WTC11 (cell line): ENCODE results near the gene TMEM183A. TPM values are rescaled to one million over a fixed set of nuclear protein-coding genes. Genes with fewer than 3 reads are reported as not detected.
"Not testable (repeated sequence)": the region's sequence is repeated elsewhere in the genome, so short reads cannot be mapped to it uniquely, and the experiment has no call there.

Source experiments
- ATAC-seq: fragments of 200-7000 bp; cut with Tn5 transposase; 2 replicates; pipeline ENCODE4 v1.10.0; 2021; ENCODE audit warnings: mild to moderate bottlenecking, moderate library complexity
- CTCF ChIA-PET: fragments of 300-600 bp; sonication (Branson Sonifier 250); formaldehyde crosslinking; loops from one replicate; lab custom pipeline; 2021; ENCODE audit warnings: antibody characterized with exemption; lab: Charles Lee
- POLR2A ChIA-PET: fragments of 350-600 bp; sonication (Branson Sonifier 250); formaldehyde crosslinking; loops from one replicate; lab custom pipeline; 2021; ENCODE audit warnings: antibody characterized with exemption; lab: Charles Lee
- DNase-seq: peaks from one replicate; pipeline ENCODE4 v3.0.0; 2021; ENCODE audit warnings: low spot score
- H3K27ac Mint-ChIP-seq: 2 replicates; pipeline ENCODE4 v1.8.0; 2021; ENCODE audit warnings: mixed read lengths
- H3K27me3 Mint-ChIP-seq: 2 replicates; pipeline ENCODE4 v1.8.0; 2021; ENCODE audit warnings: low read depth, mild to moderate bottlenecking, moderate library complexity, mixed read lengths
- H3K36me3 Mint-ChIP-seq: 2 replicates; pipeline ENCODE4 v1.8.0; 2021; ENCODE audit warnings: mixed read lengths
- H3K4me1 Mint-ChIP-seq: 2 replicates; pipeline ENCODE4 v1.8.0; 2022; ENCODE audit warnings: mixed read lengths
- H3K4me3 Mint-ChIP-seq: 2 replicates; pipeline ENCODE4 v1.8.0; 2021; ENCODE audit warnings: mild to moderate bottlenecking, moderate library complexity, mixed read lengths
- H3K9me3 Mint-ChIP-seq: 2 replicates; pipeline ENCODE4 v1.8.0; 2021; ENCODE audit warnings: mixed read lengths
- ATF6 ChIP-seq: sonication (generic); formaldehyde crosslinking; IDR thresholded peaks from 2 replicates; pipeline ENCODE4 v1.8.1; 2023; ENCODE audit warnings: mild to moderate bottlenecking, missing genetic modification reagents
- CREB1 ChIP-seq: sonication (generic); formaldehyde crosslinking; IDR thresholded peaks from 2 replicates; pipeline ENCODE4 v1.8.0; 2023; ENCODE audit warnings: mild to moderate bottlenecking, missing genetic modification reagents
- ELF4 ChIP-seq: sonication (generic); formaldehyde crosslinking; IDR thresholded peaks from 2 replicates; pipeline ENCODE4 v1.8.1; 2022; ENCODE audit warnings: low read depth, mild to moderate bottlenecking, moderate library complexity, missing genetic modification reagents
- ERG ChIP-seq: fragments of 250-450 bp; sonication (Bioruptor Pico); IDR thresholded peaks from 2 replicates; pipeline ENCODE4 v1.8.0; 2021; ENCODE audit warnings: mild to moderate bottlenecking
- IRF1 ChIP-seq: sonication (generic); formaldehyde crosslinking; IDR thresholded peaks from 2 replicates; pipeline ENCODE4 v1.8.0; 2023; ENCODE audit warnings: missing genetic modification reagents
- JUN ChIP-seq: sonication (generic); formaldehyde crosslinking; IDR thresholded peaks from 2 replicates; pipeline ENCODE4 v1.8.0; 2023; ENCODE audit warnings: mild to moderate bottlenecking, missing genetic modification reagents
- KAT7 ChIP-seq: sonication (generic); formaldehyde crosslinking; IDR thresholded peaks from 2 replicates; pipeline ENCODE4 v1.8.1; 2023; ENCODE audit warnings: missing genetic modification reagents, mild to moderate bottlenecking, borderline replicate concordance
- NFE2L1 ChIP-seq: sonication (generic); formaldehyde crosslinking; IDR thresholded peaks from 2 replicates; pipeline ENCODE4 v1.8.1; 2023; ENCODE audit warnings: missing genetic modification reagents
- NR2C2 ChIP-seq: sonication (generic); formaldehyde crosslinking; IDR thresholded peaks from 2 replicates; pipeline ENCODE4 v1.8.0; 2022; ENCODE audit warnings: mild to moderate bottlenecking, missing genetic modification reagents
- PREB ChIP-seq: sonication (generic); formaldehyde crosslinking; IDR thresholded peaks from 2 replicates; pipeline ENCODE4 v1.8.1; 2022; ENCODE audit warnings: mild to moderate bottlenecking, missing genetic modification reagents, moderate library complexity, borderline replicate concordance
- RELA ChIP-seq: sonication (generic); formaldehyde crosslinking; IDR thresholded peaks from 2 replicates; pipeline ENCODE4 v1.8.1; 2022; ENCODE audit warnings: missing genetic modification reagents, mild to moderate bottlenecking, borderline replicate concordance
- SP1 ChIP-seq: sonication (generic); formaldehyde crosslinking; conservative IDR thresholded peaks from 2 replicates; pipeline ENCODE4 v1.8.1; 2022; ENCODE audit warnings: missing genetic modification reagents
- USF1 ChIP-seq: sonication (generic); formaldehyde crosslinking; IDR thresholded peaks from 2 replicates; pipeline ENCODE4 v1.8.0; 2022; ENCODE audit warnings: mild to moderate bottlenecking, missing genetic modification reagents
- ZNF219 ChIP-seq: sonication (generic); formaldehyde crosslinking; IDR thresholded peaks from 2 replicates; pipeline ENCODE4 v1.8.0; 2023; ENCODE audit warnings: missing genetic modification reagents, mild to moderate bottlenecking, borderline replicate concordance
- ZNF423 ChIP-seq: fragments of 250-450 bp; sonication (Bioruptor Pico); IDR thresholded peaks from 2 replicates; pipeline ENCODE4 v2.1.2; 2022; ENCODE audit warnings: mild to moderate bottlenecking, moderate library complexity
- ZNF425 ChIP-seq: fragments of 250-450 bp; sonication (Bioruptor Pico); conservative IDR thresholded peaks from 2 replicates; pipeline ENCODE4 v1.9.0; 2021; ENCODE audit warnings: mild to moderate bottlenecking
- ZNF512 ChIP-seq: sonication (generic); formaldehyde crosslinking; IDR thresholded peaks from 2 replicates; pipeline ENCODE4 v1.8.1; 2022; ENCODE audit warnings: missing genetic modification reagents, borderline replicate concordance
- total RNA-seq: library from RNA; stranded (reverse); gene quantifications from 3 replicates; pipeline ENCODE4 v1.2.3, GENCODE V29; 2021

The TMEM183A gene
- total RNA-seq, 1 experiment from 2014 or later: 108 TPM

GRCh38 chr1:203011582-203011981 lies 4.4 kb downstream of the TMEM183A start:
- DNase-seq (no peak), ATAC-seq (no peak)
- H3K4me1 Mint-ChIP-seq: peaks cover 6% of the 10 kb centered on the region
- no peaks in the 10 kb centered on the region for H3K27me3 Mint-ChIP-seq
- CTCF ChIA-PET: no interaction called here
- H3K9me3 Mint-ChIP-seq: peaks cover 5% of the 10 kb centered on the region; the same call in 1 of the 2 replicates
- no peak overlapping the region for H3K4me3 Mint-ChIP-seq
- TF ChIP-seq ZNF423: no peak
- TF ChIP-seq CREB1 (CRISPR knock-in tag): no peak
- TF ChIP-seq KAT7 (CRISPR knock-in tag): no peak
- no peak for TF ChIP-seq IRF1 (CRISPR knock-in tag)
- TF ChIP-seq NFE2L1 (CRISPR knock-in tag): no peak
- no peak for TF ChIP-seq ELF4 (CRISPR knock-in tag)
- TF ChIP-seq PREB: no peak
- no peak for TF ChIP-seq USF1 (CRISPR knock-in tag)
- no peak for TF ChIP-seq SP1 (CRISPR knock-in tag)
- no peak overlapping the region for H3K27ac Mint-ChIP-seq
- peaks cover 64% of the 10 kb centered on the region for H3K36me3 Mint-ChIP-seq
- POLR2A ChIA-PET: no interaction called here

GRCh38 chr1:203017061-203017460 lies 9.9 kb downstream of the TMEM183A start:
- H3K36me3 Mint-ChIP-seq: peaks cover 89% of the 10 kb centered on the region
- CTCF ChIA-PET: interaction anchor here (1.5 kb wide), 1 partner anchor 23 kb away, joined by 3 read pairs; no protein-coding TSS in a partner anchor

GRCh38 chr1:203017692-203018091 lies 10.5 kb downstream of the TMEM183A start:
- Mint-ChIP-seq H3K4me1 (no peaks in the 10 kb centered on the region), H3K9me3 (no peaks in the 10 kb centered on the region)
- no peak for ATAC-seq
- DNase-seq: no peak
- POLR2A ChIA-PET: interaction anchor here (1.4 kb wide), 1 partner anchor 10 kb away, joined by 3 read pairs; the partner anchor contains the start of gene TMEM183A
- TF ChIP-seq RELA (CRISPR knock-in tag): no peak
- TF ChIP-seq ERG (CRISPR knock-in tag): no peak
- no peak for TF ChIP-seq ATF6 (CRISPR knock-in tag)
- TF ChIP-seq NR2C2 (CRISPR knock-in tag): no peak
- TF ChIP-seq PREB: no peak
- no peak for TF ChIP-seq ZNF512 (CRISPR knock-in tag)
- no peak for TF ChIP-seq ZNF219 (CRISPR knock-in tag)
- TF ChIP-seq, all 79 proteins: peak for 0
- CTCF ChIA-PET: interaction anchor here (1.5 kb wide), 1 partner anchor 23 kb away, joined by 3 read pairs; no protein-coding TSS in a partner anchor
- Mint-ChIP-seq H3K4me3 (no peak overlapping the region), H3K27ac (no peak overlapping the region), H3K36me3 (peaks cover 85% of the 10 kb centered on the region), H3K27me3 (no peaks in the 10 kb centered on the region)

More at GRCh38 chr1:203017061-203017460, 9.9 kb downstream of the TMEM183A start:
- ATAC-seq (no peak), DNase-seq (no peak)
- POLR2A ChIA-PET: interaction anchor here (1.4 kb wide), 1 partner anchor 10 kb away, joined by 3 read pairs; the partner anchor contains the start of gene TMEM183A
- no peaks in the 10 kb centered on the region for H3K27me3 Mint-ChIP-seq
- H3K4me3 Mint-ChIP-seq: no peak overlapping the region
- TF ChIP-seq JUN (CRISPR knock-in tag) (no peak), ZNF425 (no peak)
- H3K9me3 Mint-ChIP-seq: no peaks in the 10 kb centered on the region
- no peak overlapping the region for H3K27ac Mint-ChIP-seq
- H3K4me1 Mint-ChIP-seq: no peaks in the 10 kb centered on the region

GRCh38 chr1:203022855-203023254 lies 15.7 kb downstream of the TMEM183A start:
- DNase-seq, H3K27ac Mint-ChIP-seq, H3K9me3 Mint-ChIP-seq, H3K4me3 Mint-ChIP-seq, H3K4me1 Mint-ChIP-seq, POLR2A ChIA-PET: not testable (repeated sequence)
- H3K36me3 Mint-ChIP-seq: peaks cover 67% of the 10 kb centered on the region
- peak; percentile 31 for ATAC-seq
- CTCF ChIA-PET: interaction anchor here (0.5 to 1.9 kb wide), 14 partner anchors 10 to 741 kb away, joined by 3 to 10 read pairs (median 4); no protein-coding TSS in a partner anchor
- H3K27me3 Mint-ChIP-seq: peaks cover 20% of the 10 kb centered on the region
